Nucleus accumbens (tissue), 56 donors: Measurements from ENCODE around the gene MICAL3.

Source experiments
- DNase-seq, 56 donors: peaks; one replicate each; lab custom pipeline; 2025; lab: John Stamatoyannopoulos, UW

MICAL3 gene

GRCh38 chr22:17748555-17749353 lies 275.6 kb downstream of the MICAL3 start:
- no peak for DNase-seq

GRCh38 chr22:17746916-17747315 lies 277.4 kb downstream of the MICAL3 start:
- no peak for DNase-seq

- no peak for DNase-seq
Measured at GRCh38 chr22:17744430-17744829, 279.9 kb downstream of the MICAL3 start.

- DNase-seq, result no peak
Measured at GRCh38 chr22:17743661-17744411, 280.5 kb downstream of the MICAL3 start.

GRCh38 chr22:17742527-17742902 lies 281.8 kb downstream of the MICAL3 start:
- DNase-seq, result peak in 41 of 56 donors; percentile 7 to 73 (median 31)

- DNase-seq, result peak in 1 of 56 donors; percentile 8
Measured at GRCh38 chr22:17741866-17742526, 282.4 kb downstream of the MICAL3 start.

- no peak for DNase-seq
Measured at GRCh38 chr22:17739196-17739975, 285.0 kb downstream of the MICAL3 start.

GRCh38 chr22:17738386-17739128 lies 285.8 kb downstream of the MICAL3 start:
- no peak for DNase-seq
